Left renal cortex interstitium (tissue), 4 donors: Measurements from ENCODE around the gene RYR1. TPM values are rescaled to one million over a fixed set of nuclear protein-coding genes. Genes with fewer than 3 reads are reported as not detected.
"Not testable (repeated sequence)": the region's sequence is repeated elsewhere in the genome, so short reads cannot be mapped to it uniquely, and the experiment has no call there.

Experiments
- DNase-seq, 4 donors: peaks; one replicate each; pipeline ENCODE4 v3.0.0-alpha.2; 2013; ENCODE audit warnings: low read depth in 4 of 4, low spot score in 2 of 4, missing footprints in 1 of 4
- polyA plus RNA-seq, 4 donors: library from polyadenylated mRNA; unstranded; fragments of 120-200 nt; gene quantifications; one replicate each; pipeline ENCODE4 v1.2.1, GENCODE V29; 2013; ENCODE audit not compliant: insufficient read length in 4 of 4

Gene RYR1
- polyA plus RNA-seq, 4 donors: 4.2 to 7.2 (median 5.1) TPM

DNA sequence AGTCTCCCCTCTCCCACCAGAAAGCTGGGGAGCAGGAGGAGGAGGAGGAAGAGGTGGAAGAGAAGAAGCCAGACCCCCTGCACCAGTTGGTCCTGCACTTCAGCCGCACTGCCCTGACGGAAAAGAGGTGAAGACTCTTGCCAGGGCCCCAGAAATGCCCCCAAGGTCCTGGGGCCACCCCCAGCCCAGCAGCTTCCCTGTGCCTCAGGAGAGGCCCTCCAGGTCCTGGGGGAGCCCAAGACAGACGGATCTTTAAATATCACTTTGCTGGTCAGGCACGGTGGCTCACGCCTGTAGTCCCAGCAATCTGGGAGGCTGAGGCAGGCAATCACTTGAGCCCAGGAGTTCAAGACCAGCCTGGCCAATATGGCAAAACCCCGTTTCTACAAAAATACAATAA is 95.4 kb downstream of the RYR1 start:
- no peak for DNase-seq

DNA sequence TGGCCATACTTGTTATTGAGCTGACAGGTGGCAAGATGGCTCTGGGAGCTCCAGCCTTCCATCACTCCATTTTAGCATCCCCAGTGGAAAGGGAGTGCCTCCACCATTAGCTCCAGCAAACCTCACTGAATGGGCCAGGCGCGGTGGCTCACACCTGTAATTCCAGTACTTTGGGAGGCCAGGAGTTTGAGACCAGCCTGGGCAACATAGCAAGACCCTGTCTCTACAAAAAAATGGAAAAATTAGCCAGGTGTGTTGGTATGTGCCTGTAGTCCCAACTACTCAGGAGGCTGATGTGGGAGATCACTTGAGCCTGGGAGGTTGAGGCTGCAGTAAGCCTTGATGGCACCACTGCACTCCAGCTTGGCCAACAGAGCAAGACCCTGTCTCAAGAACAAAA is 98.0 kb downstream of the RYR1 start:
- no peak for DNase-seq

DNA sequence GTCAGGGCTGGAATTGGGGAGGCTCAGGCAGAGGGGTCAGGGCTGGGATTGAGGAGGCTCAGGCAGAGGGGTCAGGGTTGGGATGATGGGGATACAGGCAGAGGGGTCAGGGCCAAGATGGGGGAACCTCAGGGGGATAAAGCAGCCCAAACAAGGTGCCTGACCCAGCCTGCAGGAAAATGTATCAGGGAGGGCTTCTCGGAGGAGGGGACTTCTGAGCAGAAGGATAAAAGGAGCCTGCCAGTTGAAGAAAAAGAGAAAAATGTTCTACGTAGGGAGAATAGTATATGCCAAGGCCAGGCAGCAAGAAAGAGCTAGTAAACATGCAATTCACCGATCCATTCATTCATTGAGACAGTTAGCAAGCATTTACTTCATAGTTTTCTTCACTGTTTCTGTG is 99.4 kb downstream of the RYR1 start:
- DNase-seq: no peak

DNA sequence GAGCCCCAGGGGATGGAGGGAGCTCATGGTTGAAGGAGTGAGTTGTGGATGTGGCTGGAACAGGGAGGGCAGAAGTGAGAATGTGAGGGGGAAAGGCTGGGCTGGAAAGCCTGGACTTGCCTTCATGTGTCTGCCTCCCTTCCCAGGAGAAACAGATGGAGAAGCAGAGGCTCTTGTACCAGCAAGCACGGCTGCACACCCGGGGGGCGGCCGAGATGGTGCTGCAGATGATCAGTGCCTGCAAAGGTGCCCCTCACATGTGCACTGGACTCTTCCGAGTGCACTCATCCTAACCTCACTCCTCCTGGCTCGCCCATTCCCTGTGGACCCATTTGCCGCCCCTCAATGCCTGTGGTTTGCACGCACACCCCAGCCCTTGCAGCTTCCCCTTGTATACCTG is 101.1 kb downstream of the RYR1 start:
- DNase-seq: no peak

DNA sequence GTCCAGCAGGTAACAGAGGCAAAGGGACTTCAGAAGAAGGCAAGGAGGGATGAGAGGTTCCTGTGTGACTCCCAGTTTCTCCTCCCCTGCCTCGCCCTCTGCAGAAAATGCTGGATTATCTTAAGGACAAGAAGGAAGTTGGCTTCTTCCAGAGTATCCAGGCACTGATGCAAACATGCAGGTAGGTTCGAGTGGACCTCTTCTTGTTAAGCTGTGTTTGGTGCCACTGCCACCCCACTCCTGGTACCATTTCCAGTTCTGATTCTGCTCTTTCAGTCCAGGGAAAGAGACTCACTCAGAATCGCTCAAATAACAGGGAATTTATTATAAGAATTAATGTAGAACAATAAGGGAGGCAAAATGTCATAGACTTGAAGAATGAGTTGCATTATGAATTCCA is 101.7 kb downstream of the RYR1 start:
- DNase-seq: no peak

DNA sequence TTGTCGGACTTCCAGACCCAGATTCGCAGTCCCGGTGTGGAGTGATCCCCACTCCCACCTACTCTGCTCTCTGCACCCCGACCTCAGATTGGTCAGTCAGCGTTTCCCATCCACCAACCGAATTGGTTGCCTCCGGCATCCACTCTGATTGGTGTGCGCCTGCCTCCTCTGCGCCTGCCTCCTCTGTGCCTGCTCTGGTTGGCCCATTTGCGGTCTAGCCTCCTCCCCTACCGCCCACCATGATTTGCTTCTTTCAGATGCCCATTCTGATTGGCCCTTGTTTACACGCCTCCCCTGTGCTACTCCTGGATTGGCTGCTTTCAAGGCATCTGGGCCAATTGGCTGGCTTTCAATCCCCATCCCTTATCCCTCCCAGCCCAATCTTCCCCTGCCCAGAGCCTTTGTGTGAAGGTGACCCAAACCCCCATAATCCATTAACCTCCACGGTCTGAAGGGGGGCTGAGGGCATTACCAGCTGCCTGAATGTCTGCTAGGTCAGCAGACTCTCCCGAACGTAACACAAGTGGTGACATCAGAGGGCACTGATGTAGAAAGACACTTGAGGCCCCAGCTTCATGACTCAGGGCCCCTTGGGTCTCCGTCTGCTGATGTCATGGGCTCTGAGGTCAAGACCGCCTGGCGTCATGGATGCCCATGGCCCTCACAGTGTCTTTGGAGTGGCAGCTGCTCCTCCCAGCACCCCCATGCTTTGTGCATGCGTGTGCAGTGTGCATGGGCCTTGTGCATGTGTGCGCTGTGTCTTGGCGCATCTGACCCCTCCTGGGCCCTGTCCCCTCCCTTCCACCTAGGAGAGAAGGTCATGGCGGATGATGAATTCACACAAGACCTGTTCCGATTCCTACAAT is 103.8 kb downstream of the RYR1 start:
- DNase-seq: no peak

DNA sequence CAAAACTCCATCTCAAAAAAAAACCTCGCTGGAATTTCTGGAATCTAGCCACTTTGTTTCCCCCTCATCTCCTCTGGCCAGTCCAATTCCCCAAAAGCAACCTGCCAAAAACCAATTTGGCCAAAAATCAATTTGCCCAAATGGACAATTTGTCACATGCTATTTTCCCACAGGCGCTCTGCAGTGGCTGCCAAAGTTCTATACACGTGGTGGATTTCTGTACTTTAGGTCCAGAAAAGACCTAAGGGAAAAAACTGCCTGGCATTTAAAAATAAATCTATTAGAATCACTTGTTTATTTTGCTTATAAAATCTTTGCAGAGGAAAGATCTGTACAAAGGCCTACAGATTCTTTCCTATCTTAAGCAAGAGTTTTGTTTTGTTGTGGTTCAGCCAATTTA is 104.9 kb downstream of the RYR1 start:
- DNase-seq: no peak

DNA sequence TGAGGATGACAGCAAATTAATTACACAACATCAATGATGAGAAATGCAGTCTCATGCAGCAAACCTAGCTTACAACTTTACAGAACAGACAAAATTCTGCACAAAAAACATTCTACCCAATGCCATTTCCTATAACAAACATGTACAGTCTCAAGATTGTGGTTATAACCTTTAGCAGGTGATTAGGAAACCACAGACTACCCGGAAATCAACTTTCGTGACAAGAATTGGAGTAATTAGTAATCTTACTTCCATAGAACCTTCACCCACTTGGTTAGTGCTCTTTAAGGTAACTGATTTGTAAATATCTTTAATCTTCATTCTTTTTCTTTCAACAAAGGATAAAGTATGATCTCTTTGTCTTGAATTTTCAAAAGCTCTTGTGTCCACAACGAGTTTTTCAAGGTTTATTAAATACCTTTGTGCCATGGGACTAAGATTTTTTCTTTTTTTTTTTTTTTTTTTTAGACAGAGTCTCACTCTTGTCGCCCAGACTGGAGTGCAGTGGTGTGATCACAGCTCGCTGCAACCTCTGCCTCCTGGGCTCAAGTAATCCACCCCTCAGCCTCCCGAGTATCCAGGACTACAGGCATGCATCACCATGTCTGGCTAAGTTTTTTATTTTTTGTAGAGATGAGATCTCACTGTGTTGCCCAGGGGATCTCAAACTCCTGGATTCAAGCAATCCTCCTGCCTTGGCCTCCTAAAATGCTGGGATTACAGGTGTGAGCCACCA is 105.5 kb downstream of the RYR1 start:
- no peak for DNase-seq

DNA sequence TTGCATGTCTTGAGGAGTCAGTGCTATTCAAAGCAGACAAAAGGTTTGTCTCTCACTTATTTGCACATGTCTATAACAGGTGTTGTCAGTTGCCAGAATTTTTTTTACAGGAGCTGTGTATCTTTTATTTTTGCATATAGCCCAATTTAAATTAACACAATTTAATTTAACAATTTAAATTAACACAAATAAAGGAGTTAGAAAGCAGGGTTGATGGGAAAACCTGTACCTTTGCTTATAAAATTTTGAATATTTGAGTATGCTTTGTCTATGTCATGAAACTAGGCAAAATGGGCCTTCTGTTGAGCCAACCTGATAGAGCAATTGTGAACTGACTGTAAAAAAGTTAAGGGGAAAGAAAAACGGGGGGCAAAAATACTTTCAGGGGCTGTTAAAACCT is 106.3 kb downstream of the RYR1 start:
- DNase-seq: no peak

DNA sequence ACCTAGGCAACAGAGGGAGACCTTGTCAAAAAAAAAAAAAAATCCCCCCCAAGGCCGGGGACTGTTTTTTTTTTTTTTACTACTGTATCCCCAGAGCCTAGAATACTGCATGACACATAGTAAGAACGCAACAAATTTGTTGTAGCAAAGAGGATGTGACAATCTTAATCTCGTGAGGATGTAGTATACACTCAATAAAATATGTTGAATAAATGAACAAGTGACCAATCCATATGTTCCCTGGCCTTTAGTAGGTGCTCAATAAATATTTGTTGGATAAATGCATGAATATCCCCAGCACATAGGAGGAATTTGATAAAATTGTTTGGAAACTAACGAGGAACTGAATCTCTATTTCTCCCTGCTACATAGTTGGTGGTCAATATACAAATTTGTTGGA is 108.5 kb downstream of the RYR1 start:
- DNase-seq: no peak

DNA sequence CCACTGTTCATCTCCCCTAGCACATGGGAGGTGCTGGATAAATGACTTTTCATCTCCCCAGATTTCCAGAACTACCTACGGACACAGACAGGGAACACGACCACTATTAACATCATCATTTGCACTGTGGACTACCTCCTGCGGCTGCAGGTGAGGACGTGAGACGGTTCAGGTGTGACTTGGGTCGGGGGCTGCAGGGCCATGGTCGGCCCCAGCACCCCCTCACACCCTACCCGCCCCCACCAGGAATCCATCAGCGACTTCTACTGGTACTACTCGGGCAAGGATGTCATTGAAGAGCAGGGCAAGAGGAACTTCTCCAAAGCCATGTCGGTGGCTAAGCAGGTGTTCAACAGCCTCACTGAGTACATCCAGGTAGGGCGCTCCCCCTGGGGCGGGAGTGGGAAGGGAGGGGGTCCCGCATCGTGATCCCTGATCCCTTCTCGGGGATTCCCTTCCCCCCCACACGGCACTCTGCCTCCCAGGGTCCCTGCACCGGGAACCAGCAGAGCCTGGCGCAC is 109.9 kb downstream of the RYR1 start:
- no peak for DNase-seq

DNA sequence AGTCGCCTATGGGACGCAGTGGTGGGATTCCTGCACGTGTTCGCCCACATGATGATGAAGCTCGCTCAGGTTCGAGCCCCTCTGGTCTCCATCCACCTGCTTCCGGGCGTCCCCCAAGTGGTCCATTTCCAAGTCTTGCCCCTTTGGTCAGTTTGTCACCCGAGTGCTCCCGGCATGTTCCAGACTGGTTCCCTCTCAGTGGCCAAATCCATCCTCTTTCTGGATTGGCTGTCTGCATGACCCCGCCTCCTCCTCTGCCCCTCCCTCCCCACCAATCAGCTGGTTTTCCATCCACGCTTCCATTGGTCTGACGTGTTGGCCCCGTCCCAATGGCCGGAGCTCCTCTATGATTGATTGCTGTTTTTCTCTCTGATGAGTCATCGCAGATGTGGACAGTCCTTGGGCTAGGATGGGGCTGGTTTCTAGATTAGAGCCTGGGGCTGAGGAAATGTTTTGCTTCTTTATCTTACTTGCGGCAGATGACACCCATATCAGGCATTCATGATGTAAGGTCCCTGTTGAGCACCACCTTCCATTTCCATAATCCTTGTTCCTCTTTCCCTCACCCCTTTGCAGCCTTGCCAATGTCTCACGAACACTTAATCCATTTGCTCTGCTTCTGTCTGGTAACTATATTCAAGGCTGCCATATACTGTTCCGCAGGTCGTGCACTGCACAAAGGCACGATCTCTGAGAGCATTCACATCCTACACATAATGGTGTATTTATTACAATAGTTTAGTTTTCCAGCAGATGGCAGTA is 110.5 kb downstream of the RYR1 start:
- peak in 2 of 4 donors; percentile 29 to 39 for DNase-seq

DNA sequence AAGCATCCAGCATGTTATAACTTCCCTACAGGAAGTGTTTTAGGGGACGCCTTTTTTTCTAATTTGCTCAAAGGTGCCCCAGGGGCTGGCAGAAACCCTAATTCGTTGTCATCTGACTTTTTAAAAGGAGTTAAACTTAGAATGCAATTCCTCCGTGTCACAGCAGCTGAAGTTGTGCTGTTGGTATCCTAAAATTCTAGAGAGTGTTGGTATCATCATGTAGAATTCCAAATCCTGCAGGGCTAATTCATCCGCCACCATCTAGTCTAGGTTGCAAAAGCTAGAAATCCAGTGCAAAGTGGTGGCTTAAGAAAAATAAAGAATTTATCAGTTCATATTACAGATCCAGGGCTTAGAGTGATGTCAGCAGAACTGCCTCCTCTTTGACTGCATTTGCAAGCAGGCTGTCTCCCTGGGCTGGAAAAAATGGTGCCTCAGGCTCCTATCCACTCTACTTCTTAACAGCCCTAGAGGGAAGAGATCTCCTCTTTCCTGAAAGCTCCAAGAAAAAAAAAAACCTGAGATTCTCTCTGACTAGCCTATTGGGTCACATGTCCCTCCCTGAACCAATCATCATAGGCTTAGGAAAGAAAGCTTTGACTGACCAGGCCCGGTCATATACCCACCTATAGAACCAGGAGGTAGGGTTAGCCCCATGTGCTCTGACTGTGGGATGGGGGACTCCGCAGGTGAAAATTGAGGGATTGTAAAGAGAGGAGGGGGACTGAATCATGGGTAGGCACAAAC is 111.3 kb downstream of the RYR1 start:
- DNase-seq: no peak

DNA sequence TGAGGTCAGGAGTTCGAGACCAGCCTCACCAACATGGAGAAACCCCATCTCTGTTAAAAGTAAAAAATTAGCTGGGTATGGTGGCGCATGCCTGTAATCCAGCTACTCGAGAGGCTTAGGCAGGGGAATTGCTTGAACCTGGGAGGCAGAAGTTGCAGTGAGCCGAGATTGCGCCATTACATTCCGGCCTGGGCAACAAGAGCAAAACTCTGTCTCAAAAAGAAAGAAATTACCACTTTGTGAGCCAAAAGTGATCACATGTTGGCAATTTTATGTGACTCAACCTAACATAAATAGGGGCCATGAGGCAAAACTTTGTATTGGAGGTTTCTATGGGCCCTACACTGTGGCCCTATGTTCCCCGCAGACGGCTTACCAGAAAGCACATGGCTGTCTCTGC is 112.1 kb downstream of the RYR1 start:
- no peak for DNase-seq

DNA sequence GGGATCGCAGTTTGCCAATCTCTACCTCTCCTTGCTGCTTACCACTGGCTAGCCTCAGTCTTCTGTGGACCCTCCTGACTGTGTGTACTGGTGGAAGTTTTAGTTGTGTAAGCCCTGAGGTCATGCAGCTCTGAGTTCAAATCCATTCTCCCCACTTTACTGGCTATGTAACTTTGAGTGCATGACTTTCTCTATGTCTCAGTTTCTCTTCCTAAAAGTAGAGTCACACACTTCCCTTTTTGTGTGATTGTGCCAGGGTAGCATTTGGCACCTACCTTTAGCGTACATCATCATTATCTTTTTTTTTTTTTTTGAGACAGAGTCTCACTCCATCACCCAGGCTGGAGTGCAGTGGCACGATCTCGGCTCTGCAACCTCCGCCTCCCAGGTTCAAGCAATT is 113.9 kb downstream of the RYR1 start:
- DNase-seq: no peak

DNA sequence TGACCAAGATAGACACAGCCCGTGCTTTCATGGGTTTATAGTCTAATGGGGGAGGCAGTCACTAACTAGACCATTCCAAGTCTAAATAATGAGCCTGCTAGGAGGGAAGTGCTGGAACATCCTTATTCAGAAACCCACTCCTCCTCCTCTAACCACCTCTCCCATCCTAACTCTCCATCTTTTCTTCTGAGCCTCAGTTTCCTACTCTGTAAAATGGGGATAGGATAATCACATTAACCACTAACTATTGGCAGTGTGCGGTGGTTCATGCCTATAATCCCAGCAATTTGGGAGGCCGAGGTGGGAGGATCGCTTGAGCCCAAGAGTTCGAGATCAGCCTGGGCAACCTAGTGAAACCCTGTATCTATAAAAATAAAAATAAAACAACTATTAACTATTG is 115.6 kb downstream of the RYR1 start:
- DNase-seq: no peak

DNA sequence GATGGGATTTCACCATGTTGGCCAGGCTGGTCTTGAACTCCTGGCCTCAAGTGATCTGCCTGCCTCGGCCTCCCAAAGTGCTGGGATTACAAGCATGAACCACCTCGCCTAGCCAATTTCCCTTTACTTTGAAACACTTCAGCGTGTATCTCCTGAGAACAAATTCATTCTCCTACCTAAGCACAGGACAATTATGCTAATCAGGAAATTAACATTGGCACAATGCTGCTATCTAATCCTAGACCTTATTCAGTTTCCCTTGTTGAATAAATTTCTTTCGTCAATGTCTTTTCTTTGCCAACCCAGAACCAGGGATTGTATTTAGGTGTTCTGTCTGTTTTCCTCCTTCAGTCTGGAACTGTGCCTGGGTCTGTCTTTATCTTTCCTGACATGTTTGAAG is 116.5 kb downstream of the RYR1 start:
- no peak for DNase-seq

DNA sequence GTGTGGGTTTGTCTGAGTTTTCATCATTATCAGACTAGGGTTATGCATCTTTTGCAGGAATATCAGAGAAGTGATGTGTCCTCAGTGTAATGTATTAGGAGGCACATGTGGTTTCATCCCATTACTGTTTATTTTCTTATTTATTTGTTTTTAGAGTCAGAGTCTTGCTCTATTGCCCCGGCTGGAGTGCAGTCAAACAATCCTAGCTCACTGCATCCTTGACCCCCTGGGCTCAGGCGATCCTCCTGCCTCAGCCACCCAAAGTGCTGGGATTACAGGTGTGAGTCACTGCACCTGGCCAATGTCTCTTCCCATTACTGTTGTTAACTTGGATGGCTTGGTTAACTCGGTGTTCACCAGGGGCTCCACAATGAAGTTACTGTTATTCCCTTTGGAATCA is 116.9 kb downstream of the RYR1 start:
- DNase-seq: no peak

DNA sequence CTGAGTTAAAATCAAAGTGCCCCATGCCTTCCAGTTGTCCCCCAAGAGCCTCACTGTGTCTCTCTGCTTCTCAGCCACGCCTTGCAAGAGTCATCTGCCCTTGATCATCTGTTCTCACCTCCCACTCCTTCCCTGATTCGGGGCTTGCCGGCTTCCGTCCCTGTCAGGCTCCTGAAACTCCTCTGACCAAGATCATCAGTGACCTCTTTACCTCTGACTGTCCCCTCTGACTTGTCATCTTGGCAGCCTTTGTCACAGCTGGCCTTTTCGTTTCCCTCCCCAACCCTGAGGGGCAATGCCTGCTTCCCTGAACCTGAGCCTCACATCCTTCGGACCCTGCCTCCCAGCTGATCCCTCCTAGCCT is 117.9 kb downstream of the RYR1 start:
- DNase-seq: no peak

DNA sequence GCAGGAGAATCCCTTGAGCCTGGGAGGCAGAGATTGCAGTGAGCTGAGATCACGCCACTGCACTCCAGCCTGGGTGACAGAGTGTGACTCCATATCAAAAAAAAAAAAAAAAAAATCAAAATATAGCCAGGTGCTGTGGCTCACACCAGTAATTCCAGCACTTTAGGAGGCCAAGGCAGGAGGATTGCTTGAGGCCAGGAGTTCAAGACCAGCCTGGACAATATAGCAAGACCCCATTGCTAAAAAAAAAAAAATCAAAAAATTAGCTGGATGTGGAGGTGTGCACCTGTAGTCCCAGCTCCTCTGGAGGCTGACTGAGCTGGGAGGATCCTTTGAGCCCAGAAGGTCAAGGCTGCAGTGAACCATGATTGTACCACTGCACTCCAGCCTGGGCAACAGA is 119.7 kb downstream of the RYR1 start:
- DNase-seq: not testable (repeated sequence)
